HG03469 (cell line): ENCODE results near the gene DAAM2.

Source experiments
- ATAC-seq: cut with Tn5 transposase; IDR thresholded peaks from one replicate; pipeline ENCODE4 v1.9.1; 2021; ENCODE audit warnings: mild to moderate bottlenecking, moderate library complexity, moderate number of reproducible peaks; ENCODE audit not compliant: unreplicated experiment

Gene DAAM2

DNA sequence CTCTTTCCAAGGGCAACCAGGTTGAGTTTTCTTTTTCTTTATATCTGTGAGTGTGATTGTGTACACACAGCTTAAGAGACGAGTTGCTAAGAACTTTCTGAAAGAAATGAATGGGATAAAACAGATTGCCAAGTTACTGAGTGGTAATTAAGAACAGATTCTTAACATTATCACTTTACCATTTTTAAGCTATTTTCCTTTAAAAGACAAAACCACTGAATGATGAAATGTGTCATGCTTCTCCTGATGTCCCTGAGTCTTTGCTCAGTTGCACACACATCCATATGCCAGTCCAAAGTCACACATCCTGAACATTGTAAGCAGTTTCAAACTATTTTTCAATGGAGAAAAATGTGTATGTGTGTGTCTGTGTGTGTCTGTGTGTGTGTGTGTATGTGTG, 5.5 kb upstream of the DAAM2 start:
- no peak for ATAC-seq

DNA sequence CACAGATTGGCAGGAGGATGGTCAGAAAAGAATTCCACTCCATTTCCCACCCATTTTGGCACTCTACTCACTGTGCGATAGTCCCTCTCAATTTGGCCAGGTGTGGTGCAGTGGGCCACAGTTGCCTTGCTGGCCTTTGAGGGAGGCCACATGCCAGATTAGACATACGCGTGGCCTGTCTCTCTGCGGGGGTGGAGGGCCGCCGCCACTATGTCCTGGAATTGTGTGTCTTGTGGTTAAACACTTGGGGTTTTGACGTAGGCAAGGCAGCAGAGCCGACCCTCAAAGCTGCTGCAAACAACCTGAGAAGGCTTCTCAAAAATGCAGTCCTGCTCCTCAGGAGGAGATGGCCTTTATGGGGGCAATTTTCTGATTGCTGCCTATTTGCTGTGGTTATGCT, 4.9 kb upstream of the DAAM2 start:
- ATAC-seq = no peak

DNA sequence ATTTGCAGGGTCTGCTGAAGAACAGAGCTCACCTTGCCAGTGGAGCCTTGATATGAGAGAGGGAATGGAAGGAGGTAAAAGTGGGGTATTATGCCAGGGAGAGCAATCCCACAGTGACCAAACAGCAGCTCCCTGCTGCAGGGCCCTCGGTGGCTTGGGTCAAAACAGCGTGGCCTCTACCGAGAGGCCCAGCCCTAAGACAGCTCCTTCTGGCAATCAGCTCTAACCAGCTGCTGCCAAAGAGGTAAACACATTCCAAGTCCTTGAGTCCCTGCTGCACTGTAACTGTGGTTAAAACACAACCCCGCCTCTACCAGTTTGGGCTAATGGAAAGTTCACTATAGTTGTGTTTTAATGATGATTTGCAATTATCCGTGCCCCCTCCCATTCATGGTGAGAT, 1.4 kb upstream of the DAAM2 start:
- ATAC-seq = no peak

DNA sequence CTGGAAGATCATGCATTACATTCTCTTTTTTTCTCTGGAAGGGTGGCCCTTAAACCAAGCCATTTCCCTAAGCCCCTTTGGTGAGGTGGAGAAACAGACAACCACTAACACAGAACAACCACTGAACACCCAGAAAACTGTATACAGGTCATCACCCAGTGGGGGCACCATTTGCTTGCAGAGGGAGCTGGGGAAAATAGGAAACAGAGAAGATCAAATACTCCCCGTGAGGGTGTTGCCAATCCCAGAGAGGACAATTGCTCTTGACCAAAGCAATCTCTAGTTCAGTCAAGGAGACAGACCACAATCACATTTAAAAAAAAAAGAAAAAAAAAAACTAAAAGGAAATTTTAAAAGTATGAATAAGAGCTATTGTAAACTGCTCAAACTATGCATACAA, 865 bp upstream of the DAAM2 start:
- no peak for ATAC-seq

DNA sequence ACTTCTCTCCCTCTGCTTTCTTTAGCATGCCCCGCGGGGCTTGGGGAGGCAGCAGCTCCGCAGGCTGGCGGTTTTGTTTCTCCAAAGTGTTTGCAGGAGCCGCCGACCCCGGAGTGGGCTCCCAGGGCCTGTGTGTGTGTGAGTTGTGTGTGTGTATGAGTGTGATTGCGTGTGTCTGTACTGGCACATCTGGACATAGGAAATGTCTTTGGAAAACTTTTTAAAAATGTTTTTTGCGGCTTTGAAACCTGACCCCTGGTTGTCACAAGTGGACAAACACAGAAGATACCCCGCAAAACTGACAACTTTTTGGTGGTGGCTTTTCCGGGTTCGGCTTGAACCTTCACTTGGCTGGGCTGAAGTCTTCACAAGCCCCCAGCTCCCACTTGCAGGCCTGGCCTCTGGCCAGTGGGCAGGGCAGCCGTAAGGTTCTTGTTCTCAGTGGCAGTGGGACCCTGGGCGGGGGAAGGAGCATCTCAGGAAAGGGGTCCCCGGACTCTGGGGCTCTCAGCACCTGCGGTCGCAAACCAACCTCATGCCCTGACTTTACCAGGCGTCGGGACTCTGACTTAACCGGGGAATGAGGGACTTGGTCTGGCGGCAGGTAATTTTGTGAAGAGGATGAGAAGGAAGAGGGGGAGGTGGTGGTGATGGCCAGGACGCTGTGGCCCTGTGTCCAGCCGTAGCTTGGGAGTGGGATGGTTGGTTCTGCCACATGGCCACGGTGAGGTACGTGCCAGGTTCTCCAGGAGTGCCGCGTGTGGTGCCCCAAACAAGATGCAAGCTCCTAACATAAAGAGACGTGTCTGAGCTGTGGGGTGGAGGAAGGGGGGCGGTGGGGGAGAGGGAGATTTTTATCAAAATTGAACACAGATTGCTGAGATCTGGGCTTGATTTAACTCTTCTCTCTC, 619 bp downstream of the DAAM2 start:
- ATAC-seq = no peak

DNA sequence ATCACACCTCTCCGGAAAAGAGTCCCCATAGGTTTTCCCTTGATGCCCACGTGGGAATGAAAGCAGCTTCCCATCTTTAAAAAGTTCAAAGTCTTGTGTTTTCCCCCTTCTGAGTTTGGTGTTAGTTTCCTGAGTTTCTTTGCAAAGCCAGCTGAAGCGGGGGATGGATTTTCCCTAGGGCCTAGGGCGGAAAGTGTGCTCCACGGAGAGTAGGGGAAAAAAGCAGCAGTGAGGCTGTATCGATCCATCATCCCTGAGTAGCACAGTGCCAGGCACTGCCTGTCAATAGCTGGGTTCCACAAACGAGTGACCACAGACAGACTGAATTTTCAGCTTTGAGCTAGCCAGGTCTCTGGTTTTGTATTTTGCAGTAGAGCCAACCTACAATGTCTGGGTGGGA, 1.3 kb downstream of the DAAM2 start:
- ATAC-seq = no peak

DNA sequence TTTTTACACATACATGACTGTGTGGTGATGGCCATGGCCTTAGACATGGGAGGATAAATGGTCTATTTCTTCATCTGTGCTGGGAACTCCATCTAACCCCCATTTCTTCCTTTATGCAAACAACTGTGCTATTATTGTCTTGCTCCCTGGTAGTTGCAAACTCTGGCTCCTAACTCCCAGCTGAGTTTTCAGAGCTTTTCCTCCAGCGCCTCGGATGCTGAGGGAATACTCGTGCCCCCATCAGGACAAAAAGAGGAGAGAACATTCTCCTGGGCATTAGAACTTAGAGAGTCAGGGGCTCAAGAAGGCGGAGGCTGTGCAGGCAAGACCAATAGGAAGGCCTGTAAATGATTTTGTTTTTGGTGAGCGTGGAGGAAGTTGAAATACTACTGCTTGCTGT, 2.1 kb downstream of the DAAM2 start:
- no peak for ATAC-seq

DNA sequence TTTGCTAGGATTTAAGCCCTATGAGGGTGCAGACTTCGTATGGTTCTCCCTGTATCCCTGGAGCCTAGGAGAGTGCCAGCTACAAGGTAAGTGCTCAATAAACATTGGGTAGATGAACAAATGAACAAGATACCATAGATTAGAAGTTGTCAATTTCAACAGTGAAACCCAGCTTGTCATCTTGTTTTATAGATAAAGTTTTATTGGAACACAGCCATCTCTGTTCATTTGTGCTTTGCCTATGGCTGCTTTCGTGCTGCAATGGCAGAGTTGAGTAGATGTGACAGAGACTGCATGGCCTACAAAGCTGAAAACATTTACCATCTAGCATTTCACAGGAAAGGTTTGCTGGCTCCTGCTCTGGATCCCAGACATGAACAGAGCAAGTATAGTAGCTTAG, 5.6 kb downstream of the DAAM2 start:
- no peak for ATAC-seq

DNA sequence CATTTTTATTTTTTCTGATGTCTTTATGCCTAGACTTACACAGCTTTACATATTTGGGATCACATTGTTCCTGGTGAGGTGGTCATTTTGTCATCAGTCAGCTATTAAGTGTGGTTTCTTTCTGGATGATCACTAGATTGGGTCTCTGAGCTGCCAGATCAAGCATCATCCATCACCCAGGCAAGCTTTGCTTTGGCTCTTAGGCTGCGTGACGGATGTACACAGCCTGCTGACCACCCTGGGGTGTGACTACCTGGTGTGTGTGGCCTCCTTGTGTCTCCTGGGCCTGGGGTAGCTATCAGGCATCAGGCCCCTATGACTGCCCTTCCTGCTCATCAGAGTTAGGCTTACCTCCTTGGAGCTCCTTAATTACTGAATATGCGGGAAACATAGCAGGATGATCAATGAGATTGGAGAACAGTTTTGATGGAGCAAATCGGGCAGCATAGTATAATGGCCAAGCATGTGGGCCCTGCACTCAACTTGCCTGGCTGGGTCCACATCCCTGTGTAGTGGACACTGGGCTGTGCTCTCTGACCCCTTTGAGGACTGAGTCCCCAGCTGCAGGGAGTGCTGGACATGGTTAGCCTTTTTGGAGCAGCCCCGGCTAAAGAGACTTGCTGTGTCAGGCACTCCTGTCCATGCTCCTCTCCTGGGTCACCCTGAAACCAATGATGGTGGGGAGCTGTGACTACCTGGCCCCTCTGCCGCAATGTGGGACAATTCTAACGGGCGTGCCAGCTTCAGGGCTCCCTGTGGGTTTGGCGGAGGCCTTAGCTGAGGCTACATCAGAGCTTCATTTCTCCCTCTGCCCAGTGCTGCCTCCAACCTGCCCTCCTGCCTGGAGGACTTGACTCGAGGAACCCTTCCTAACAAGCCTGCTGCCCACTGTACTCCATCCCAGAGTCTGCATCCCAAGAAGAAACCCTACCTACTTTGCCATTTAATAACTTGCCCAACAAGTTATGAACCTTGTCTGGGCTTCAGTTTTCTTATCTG, 8.2 kb downstream of the DAAM2 start:
- no peak for ATAC-seq

DNA sequence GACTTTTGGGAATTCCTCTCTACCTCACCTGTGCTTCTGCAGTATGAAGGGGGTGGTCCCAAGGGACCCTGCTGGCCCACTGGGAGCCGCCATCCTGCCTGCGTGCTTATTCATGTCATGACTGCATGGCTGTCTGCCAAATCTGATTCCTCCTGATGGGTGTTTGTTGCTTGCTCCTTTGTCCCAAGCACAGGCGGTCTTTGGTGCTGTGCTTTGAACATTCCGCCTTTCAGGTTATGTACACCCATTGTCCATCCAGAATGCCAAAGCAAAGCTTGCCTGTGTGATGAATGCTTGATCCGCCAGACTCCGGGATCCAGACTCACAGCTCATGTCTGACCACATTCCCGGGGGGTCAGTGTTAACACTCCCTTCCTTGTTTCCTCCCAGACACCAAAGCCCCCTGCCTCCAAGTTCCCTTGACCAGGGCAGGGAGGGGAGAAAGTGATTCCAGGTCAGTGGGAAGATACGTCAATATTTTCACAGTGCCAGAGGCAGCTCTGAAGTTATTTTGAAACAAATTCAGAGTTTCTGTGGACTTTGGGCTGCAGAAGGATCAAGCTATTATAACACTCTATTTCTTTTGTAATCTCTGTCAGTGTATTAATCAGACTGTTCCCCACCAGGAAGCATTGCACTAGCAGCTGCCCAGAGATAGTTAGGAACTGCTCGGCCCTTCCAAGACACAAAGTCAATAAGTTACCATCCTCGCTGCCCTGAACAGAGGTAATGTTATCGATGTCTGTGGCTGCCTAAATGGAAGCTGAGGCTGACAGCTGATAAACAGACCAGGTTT, 9.5 kb downstream of the DAAM2 start:
- no peak for ATAC-seq

DNA sequence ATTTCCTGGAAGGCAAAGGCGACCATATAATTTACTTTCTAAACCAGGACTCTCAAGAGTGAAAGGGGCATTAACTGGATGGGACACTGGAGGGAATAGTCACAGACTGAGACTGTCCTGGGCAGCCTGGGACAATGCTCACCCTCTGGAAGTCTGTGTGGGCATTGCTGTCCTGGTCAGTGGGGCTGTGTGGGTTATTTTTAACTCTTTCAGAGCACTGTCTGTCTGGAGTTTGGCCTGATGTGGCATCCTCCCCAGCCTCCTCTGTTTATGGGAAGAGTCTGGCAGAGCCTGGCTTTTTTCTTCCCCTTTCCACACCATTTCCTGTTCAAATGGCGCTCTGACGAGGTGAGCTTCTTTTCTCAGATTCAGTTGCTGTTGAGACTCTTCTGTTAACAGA, 11.7 kb downstream of the DAAM2 start:
- no peak for ATAC-seq

DNA sequence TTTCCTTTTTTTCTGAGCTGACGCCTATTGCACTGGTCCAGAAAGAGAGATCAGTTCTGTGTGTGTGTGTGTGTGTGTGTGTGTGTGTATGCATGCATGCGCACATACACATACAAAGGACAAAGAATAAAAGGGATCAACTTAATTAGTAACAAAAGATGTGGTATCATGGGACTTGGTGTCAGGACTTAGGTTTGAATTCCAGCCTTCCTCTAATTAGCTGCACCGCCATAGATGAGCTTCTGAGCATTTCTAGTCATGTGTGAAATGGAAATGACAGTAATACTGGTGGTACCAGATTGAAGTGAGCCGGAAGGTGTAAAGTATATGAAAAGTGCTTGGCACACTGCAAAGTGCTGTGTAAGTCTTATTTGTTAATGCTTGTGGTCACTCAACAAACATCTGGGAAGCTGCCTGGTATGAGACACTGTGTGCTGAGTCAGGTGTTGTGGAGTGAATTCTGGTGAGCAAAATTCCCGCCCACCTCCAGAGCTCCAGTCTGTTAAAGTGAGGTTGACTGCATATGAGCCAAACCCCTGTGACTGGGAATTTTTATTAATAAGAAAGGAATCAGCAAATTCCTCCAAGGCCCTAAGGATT, 12.4 kb downstream of the DAAM2 start:
- no peak for ATAC-seq

DNA sequence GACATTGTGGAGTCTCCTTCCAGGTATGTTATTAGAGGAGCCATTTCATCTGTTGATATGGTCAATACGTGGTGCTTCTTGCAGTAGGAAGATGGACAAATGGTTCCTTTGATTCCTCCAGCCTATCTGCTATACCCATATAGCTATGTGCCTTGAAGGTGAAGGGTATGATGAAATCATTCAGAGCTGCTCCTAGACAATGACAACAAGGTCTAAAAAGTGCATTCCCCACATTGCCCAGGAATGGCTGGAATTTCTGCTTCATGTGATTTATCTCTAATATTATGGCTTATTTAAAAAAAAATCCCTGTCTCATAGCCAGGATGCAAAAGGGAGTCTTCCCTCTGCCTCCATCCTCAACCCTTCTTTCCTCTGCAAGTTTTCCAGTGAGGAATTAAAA, 14.1 kb downstream of the DAAM2 start:
- no peak for ATAC-seq

DNA sequence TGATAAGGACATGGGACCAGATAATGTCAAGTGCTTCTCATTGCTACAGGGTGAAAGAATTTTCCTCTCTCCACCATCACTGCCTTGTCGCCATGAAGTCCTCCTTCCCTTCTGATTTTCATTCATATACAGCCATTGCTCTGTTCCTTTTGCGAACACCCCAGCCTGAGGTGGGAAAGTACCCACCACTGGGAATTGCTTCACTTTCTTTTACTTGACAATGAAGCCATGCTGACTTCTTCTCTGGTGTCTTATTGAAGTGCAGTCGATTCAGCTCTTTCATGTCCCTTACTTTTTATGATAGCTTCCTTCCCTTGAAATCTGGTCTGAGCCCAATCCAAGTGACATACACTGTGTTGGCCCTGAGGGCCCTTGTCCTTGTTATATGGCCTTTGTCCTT, 16.2 kb downstream of the DAAM2 start:
- no peak for ATAC-seq

DNA sequence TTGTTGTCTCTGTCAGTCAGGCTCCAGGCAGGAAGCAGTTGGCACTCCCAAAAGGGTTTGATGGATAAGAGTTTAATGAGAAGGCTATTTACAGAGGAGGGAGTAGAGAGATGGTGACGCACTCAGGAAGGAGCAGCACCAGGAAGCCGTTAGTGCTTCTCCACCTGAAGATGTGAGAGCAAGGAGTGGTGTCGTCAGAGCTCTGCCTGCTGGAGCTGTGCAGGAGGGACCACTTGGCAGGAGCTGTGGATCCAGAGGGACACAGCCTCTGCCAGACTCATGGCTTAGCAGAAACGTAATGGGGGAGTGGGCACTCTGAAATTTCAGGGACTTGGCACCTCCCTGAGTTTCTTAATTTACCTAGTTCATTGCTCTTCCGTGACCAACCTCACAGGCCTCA, 16.8 kb downstream of the DAAM2 start:
- no peak for ATAC-seq

DNA sequence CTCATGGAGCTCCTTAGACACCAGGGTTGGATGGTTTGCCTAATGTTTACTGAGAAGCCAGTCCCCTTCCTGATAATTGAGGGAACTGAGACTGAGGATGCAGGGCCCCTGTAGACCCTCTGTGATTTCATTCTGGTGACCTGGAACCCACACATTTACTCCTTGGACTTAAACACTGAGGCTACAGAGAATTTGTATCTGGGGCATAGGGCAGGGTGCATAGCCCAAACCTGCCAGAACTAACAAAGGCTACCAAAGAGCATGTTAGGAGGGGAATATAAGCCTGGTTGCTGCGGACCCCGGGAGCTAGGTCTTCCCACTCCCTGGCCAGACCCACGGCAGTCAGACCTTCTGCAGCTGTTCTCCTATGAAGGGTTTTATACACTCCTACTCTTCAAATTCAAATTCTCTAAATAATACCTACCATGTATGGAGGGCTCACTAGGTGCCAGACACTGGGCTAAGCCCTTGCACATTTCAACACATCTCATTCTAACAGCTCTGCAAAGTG, 19.7 kb downstream of the DAAM2 start:
- ATAC-seq = no peak

DNA sequence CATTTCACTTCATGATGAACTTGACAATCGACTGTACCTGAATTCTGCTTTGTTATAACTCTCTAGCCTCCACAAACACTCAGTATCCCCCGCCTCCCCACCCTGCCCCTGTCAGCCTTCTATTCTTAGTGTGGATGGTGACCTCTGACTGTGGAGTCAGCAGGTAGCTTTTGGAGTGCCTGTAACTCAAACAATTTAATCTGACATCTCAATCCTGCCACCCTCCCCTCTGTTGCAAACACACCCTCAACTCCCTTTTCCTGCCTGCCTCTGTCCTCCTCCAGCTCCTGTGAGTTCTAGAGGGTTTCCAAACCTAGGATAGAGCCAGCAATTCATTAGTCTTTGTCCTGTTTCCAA, 20.3 kb downstream of the DAAM2 start:
- no peak for ATAC-seq

DNA sequence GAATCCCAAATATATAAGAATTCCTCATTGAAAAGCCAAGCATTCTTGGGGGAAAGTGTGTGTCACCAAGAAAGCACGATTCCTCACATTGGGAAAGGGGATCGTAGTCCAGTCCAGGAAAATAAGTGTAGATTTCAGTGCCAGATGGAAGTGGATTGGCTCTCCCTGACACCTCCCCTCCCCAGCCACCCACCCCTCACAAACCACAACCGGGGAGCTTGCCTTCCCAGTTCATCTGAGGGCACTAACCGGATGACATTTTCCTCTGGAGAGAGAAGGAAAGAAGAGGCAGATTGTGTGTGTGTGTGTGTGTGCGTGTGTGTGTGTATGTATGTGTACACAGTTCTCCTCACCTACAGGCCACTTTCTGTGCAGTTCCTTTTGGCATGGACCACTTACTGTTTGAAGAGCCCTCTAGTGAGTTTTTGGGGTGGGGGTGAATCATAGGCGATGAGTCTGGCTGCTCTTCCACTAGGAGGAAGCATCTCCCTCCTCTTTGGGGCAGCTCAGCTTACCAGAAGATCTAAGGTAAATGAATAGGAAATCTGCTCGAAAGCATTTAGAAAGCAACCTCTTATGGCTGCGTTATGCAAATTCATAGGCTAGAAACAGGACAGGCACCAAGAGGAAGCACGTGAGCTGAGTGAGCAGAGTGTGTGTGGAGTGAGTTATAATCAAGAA, 20.8 kb downstream of the DAAM2 start:
- peak; percentile 54 for ATAC-seq

DNA sequence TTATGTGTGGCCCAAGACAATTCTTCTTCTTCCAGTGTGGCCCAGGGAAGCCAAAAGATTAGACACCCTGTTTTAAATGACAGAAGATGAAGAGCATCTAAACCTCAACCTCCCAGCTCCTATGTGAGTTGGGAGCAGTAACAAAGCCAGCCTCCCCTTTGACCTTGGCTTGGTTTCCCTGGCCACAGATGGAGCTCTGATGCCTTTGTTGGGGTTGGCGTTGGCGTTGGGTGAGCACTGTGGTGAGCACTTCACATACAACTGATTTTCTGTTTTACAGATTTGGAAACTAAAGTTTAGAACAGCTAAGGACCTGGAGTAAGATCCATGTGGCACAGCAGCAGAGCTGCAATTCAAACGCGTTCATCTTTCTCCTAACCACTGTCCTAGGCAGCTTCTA, 22.1 kb downstream of the DAAM2 start:
- no peak for ATAC-seq

DNA sequence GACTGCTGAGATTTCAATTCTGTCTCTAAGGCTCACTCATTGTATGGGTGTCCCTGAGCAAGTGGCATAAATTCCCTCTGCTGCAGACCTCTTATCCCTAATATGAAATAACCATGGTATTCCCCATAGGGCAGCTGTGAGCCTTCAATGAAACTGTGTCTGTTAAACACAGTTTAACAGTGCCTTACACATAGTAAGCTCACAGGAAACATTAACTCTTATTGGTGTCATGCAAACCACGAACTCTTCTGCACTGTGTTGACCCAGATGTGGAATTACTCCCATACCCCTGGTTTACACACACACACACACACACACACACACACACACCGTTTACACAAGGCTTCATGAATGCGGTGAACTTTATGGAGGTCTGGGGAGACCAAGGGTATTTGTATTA, 23.2 kb downstream of the DAAM2 start:
- no peak for ATAC-seq
